HG03342 (cell line): ENCODE results near the gene COL13A1.

Experiments
- ATAC-seq: cut with Tn5 transposase; IDR thresholded peaks from one replicate; pipeline ENCODE4 v1.9.1; 2021; ENCODE audit warnings: mild to moderate bottlenecking, moderate library complexity; ENCODE audit not compliant: unreplicated experiment

The COL13A1 gene

GRCh38 chr10:69818676-69819239, 17.1 kb downstream of the COL13A1 start:
- no peak for ATAC-seq

- ATAC-seq, result no peak
Measured at GRCh38 chr10:69819716-69820506, 18.2 kb downstream of the COL13A1 start.

GRCh38 chr10:69820817-69821216, 19.1 kb downstream of the COL13A1 start:
- ATAC-seq, result no peak

- ATAC-seq, result no peak
Measured at GRCh38 chr10:69825604-69826003, 23.9 kb downstream of the COL13A1 start.

- no peak for ATAC-seq
Measured at GRCh38 chr10:69826094-69826493, 24.4 kb downstream of the COL13A1 start.

- ATAC-seq, result no peak
Measured at GRCh38 chr10:69826789-69827554, 25.3 kb downstream of the COL13A1 start.

- no peak for ATAC-seq
Measured at GRCh38 chr10:69828144-69828870, 26.6 kb downstream of the COL13A1 start.

- no peak for ATAC-seq
Measured at GRCh38 chr10:69829775-69830174, 28.1 kb downstream of the COL13A1 start.

- ATAC-seq, result no peak
Measured at GRCh38 chr10:69831231-69831855, 29.6 kb downstream of the COL13A1 start.

- ATAC-seq, result no peak
Measured at GRCh38 chr10:69835233-69835632, 33.5 kb downstream of the COL13A1 start.

- ATAC-seq, result no peak
Measured at GRCh38 chr10:69835875-69836730, 34.4 kb downstream of the COL13A1 start.

- ATAC-seq, result no peak
Measured at GRCh38 chr10:69836731-69837030, 35.0 kb downstream of the COL13A1 start.

- no peak for ATAC-seq
Measured at GRCh38 chr10:69837261-69837660, 35.6 kb downstream of the COL13A1 start.

- no peak for ATAC-seq
Measured at GRCh38 chr10:69838418-69838817, 36.7 kb downstream of the COL13A1 start.

GRCh38 chr10:69838853-69839252, 37.1 kb downstream of the COL13A1 start:
- ATAC-seq, result no peak

GRCh38 chr10:69839696-69840345, 38.1 kb downstream of the COL13A1 start:
- no peak for ATAC-seq

GRCh38 chr10:69840773-69841172, 39.1 kb downstream of the COL13A1 start:
- ATAC-seq, result no peak

- ATAC-seq, result no peak
Measured at GRCh38 chr10:69842020-69842419, 40.3 kb downstream of the COL13A1 start.

- ATAC-seq, result no peak
Measured at GRCh38 chr10:69842882-69843281, 41.2 kb downstream of the COL13A1 start.

GRCh38 chr10:69843923-69844322, 42.2 kb downstream of the COL13A1 start:
- ATAC-seq, result no peak
